AG10803 (cell line): Measurements from ENCODE around the gene OR2K2.
"Not testable (repeated sequence)": the region's sequence is repeated elsewhere in the genome, so short reads cannot be mapped to it uniquely, and the experiment has no call there.

Experiments
- DNase-seq: peaks from one replicate; pipeline ENCODE4 v3.0.0; 2010; ENCODE audit warnings: low read depth
- H3K4me3 ChIP-seq: 2 replicates; pipeline ENCODE4 v1.5.1; 2011; ENCODE audit warnings: mild to moderate bottlenecking, low read length, control low read depth
- CTCF ChIP-seq: conservative IDR thresholded peaks from 2 replicates; pipeline ENCODE4 v1.5.1; 2011; ENCODE audit warnings: mild to moderate bottlenecking, low read length, control low read depth, inconsistent platforms

The OR2K2 gene

GRCh38 chr9:111297066-111297824 is 32.8 kb downstream of the OR2K2 start:
- no peak for TF ChIP-seq CTCF
- H3K4me3 ChIP-seq: no peak overlapping the region
- DNase-seq: peak; percentile 44

- H3K4me3 ChIP-seq: no peak overlapping the region
- no peak for DNase-seq
- TF ChIP-seq CTCF: no peak
These were observed 35.2 kb downstream of the OR2K2 start for GRCh38 chr9:111294691-111295451.

GRCh38 chr9:111287127-111287526 is 42.9 kb downstream of the OR2K2 start:
- peak; percentile 87 for DNase-seq
- TF ChIP-seq CTCF: no peak
- no peak overlapping the region for H3K4me3 ChIP-seq

GRCh38 chr9:111284703-111285102 is 45.3 kb downstream of the OR2K2 start:
- TF ChIP-seq CTCF: no peak
- H3K4me3 ChIP-seq: no peak overlapping the region
- DNase-seq: no peak

- TF ChIP-seq CTCF: no peak
- peak; percentile 19 for DNase-seq
- H3K4me3 ChIP-seq: no peak overlapping the region
These were observed 47.2 kb downstream of the OR2K2 start for GRCh38 chr9:111282845-111283244.

- not testable (repeated sequence) for DNase-seq, H3K4me3 ChIP-seq
These were observed 49.2 kb downstream of the OR2K2 start for GRCh38 chr9:111280795-111281194.
